ENCODE measurements around the gene SOX10.
"Not testable (repeated sequence)": the region's sequence is repeated elsewhere in the genome, so short reads cannot be mapped to it uniquely, and the experiment has no call there.

Gene SOX10

GRCh38 chr22:37979782-37980181 lies 4.6 kb downstream of the SOX10 start:
- DNase-seq = peak; percentile 7
- Histone ChIP-seq H3K23ac (ENCODE audit: low read length) (no peak overlapping the region), H3K4me3 (ENCODE audit: low read length) (no peak overlapping the region), H2BK15ac (replicated peaks; ENCODE audit: low read depth) (no peak overlapping the region), H3K4ac (ENCODE audit: low read depth, low read length) (no peak overlapping the region), H3K56ac (ENCODE audit: low read length) (no peak overlapping the region), H3K4me1 (ENCODE audit: control insufficient read depth, low read depth, low read length) (peaks cover 3% of the 10 kb centered on the region), H4K5ac (ENCODE audit: low read length) (no peak overlapping the region), H3K79me2 (ENCODE audit: control insufficient read depth, insufficient read depth, low read length) (no peaks in the 10 kb centered on the region), H3K9ac (ENCODE audit: low read length) (no peak overlapping the region), H3K4me2 (ENCODE audit: low read length) (no peak overlapping the region), H4K8ac (ENCODE audit: low read depth, low read length) (no peak overlapping the region), H2AK5ac (ENCODE audit: low read length) (no peak overlapping the region), H3K18ac (ENCODE audit: low read length) (no peak overlapping the region), H3K27me3 (ENCODE audit: insufficient read depth, low read length, poor library complexity) (no peaks in the 10 kb centered on the region), H2BK120ac (ENCODE audit: low read depth, low read length) (no peak overlapping the region), H3K27ac (ENCODE audit: low read depth, low read length) (no peak overlapping the region), H2BK5ac (ENCODE audit: low read length) (no peak overlapping the region), H3K36me3 (ENCODE audit: control insufficient read depth, insufficient read depth, low read length) (no peaks in the 10 kb centered on the region), H3K79me1 (ENCODE audit: low read length) (no peaks in the 10 kb centered on the region)
- WGBS (ENCODE audit: extremely low coverage, insufficient coverage, low lambda C conversion rate) = no CpG with 5 or more reads among the region's 8 CpGs

GRCh38 chr22:37976547-37976946 lies 7.8 kb downstream of the SOX10 start:
- H3K79me2 ChIP-seq (ENCODE audit: control insufficient read depth, insufficient read depth, low read length) = no peaks in the 10 kb centered on the region
- H4K5ac ChIP-seq (ENCODE audit: low read length) = no peak overlapping the region
- H2BK15ac ChIP-seq (replicated peaks; ENCODE audit: low read depth) = no peak overlapping the region
- no peak overlapping the region for H3K9ac ChIP-seq (ENCODE audit: low read length)
- no peaks in the 10 kb centered on the region for H3K36me3 ChIP-seq (ENCODE audit: control insufficient read depth, insufficient read depth, low read length)
- no peak overlapping the region for H2BK5ac ChIP-seq (ENCODE audit: low read length)
- H2BK120ac ChIP-seq (ENCODE audit: low read depth, low read length) = no peak overlapping the region
- no peak overlapping the region for H3K56ac ChIP-seq (ENCODE audit: low read length)
- H3K23ac ChIP-seq (ENCODE audit: low read length) = no peak overlapping the region
- H3K18ac ChIP-seq (ENCODE audit: low read length) = no peak overlapping the region
- H3K79me1 ChIP-seq (ENCODE audit: low read length) = no peaks in the 10 kb centered on the region
- no CpG with 5 or more reads among the region's 4 CpGs for WGBS (ENCODE audit: extremely low coverage, insufficient coverage, low lambda C conversion rate)
- no peaks in the 10 kb centered on the region for H3K27me3 ChIP-seq (ENCODE audit: insufficient read depth, low read length, poor library complexity)
- peaks cover 2% of the 10 kb centered on the region for H3K4me1 ChIP-seq (ENCODE audit: control insufficient read depth, low read depth, low read length)
- H3K4me3 ChIP-seq (ENCODE audit: low read length) = no peak overlapping the region
- H2AK5ac ChIP-seq (ENCODE audit: low read length) = no peak overlapping the region
- H3K27ac ChIP-seq (ENCODE audit: low read depth, low read length) = no peak overlapping the region
- H3K4ac ChIP-seq (ENCODE audit: low read depth, low read length) = no peak overlapping the region
- H3K4me2 ChIP-seq (ENCODE audit: low read length) = no peak overlapping the region
- H4K8ac ChIP-seq (ENCODE audit: low read depth, low read length) = no peak overlapping the region
- DNase-seq = no peak

GRCh38 chr22:37976022-37976421 lies 8.3 kb downstream of the SOX10 start:
- H3K79me1 ChIP-seq (ENCODE audit: low read length); H3K23ac ChIP-seq (ENCODE audit: low read length); H3K4me1 ChIP-seq (ENCODE audit: control insufficient read depth, low read depth, low read length); H3K4me2 ChIP-seq (ENCODE audit: low read length); DNase-seq; H3K18ac ChIP-seq (ENCODE audit: low read length); H3K9ac ChIP-seq (ENCODE audit: low read length); H3K56ac ChIP-seq (ENCODE audit: low read length); H2BK120ac ChIP-seq (ENCODE audit: low read depth, low read length); H3K27ac ChIP-seq (ENCODE audit: low read depth, low read length); H2BK15ac ChIP-seq (replicated peaks; ENCODE audit: low read depth); H3K36me3 ChIP-seq (ENCODE audit: control insufficient read depth, insufficient read depth, low read length); H2AK5ac ChIP-seq (ENCODE audit: low read length); H3K4ac ChIP-seq (ENCODE audit: low read depth, low read length); H4K8ac ChIP-seq (ENCODE audit: low read depth, low read length); H3K4me3 ChIP-seq (ENCODE audit: low read length); H4K5ac ChIP-seq (ENCODE audit: low read length); H2BK5ac ChIP-seq (ENCODE audit: low read length); H3K27me3 ChIP-seq (ENCODE audit: insufficient read depth, low read length, poor library complexity); H3K79me2 ChIP-seq (ENCODE audit: control insufficient read depth, insufficient read depth, low read length): not testable (repeated sequence)
- no CpG with 5 or more reads among the region's 8 CpGs for WGBS (ENCODE audit: extremely low coverage, insufficient coverage, low lambda C conversion rate)

GRCh38 chr22:37975153-37975552 lies 9.2 kb downstream of the SOX10 start:
- Histone ChIP-seq H3K23ac (ENCODE audit: low read length) (no peak overlapping the region), H2AK5ac (ENCODE audit: low read length) (no peak overlapping the region), H3K79me2 (ENCODE audit: control insufficient read depth, insufficient read depth, low read length) (no peaks in the 10 kb centered on the region), H3K56ac (ENCODE audit: low read length) (no peak overlapping the region), H3K4ac (ENCODE audit: low read depth, low read length) (no peak overlapping the region), H3K27ac (ENCODE audit: low read depth, low read length) (no peak overlapping the region), H3K36me3 (ENCODE audit: control insufficient read depth, insufficient read depth, low read length) (no peaks in the 10 kb centered on the region), H2BK5ac (ENCODE audit: low read length) (no peak overlapping the region), H4K8ac (ENCODE audit: low read depth, low read length) (no peak overlapping the region), H3K4me2 (ENCODE audit: low read length) (no peak overlapping the region), H3K4me1 (ENCODE audit: control insufficient read depth, low read depth, low read length) (peaks cover 6% of the 10 kb centered on the region), H3K9ac (ENCODE audit: low read length) (no peak overlapping the region), H3K18ac (ENCODE audit: low read length) (no peak overlapping the region), H2BK15ac (replicated peaks; ENCODE audit: low read depth) (no peak overlapping the region), H3K27me3 (ENCODE audit: insufficient read depth, low read length, poor library complexity) (no peaks in the 10 kb centered on the region), H2BK120ac (ENCODE audit: low read depth, low read length) (no peak overlapping the region), H4K5ac (ENCODE audit: low read length) (no peak overlapping the region), H3K4me3 (ENCODE audit: low read length) (no peak overlapping the region), H3K79me1 (ENCODE audit: low read length) (no peaks in the 10 kb centered on the region)
- DNase-seq = no peak
- WGBS (ENCODE audit: extremely low coverage, insufficient coverage, low lambda C conversion rate) = no CpG with 5 or more reads among the region's 2 CpGs

GRCh38 chr22:37973271-37974170 lies 10.8 kb downstream of the SOX10 start:
- H3K27ac ChIP-seq (ENCODE audit: low read depth, low read length) = no peak overlapping the region
- H3K18ac ChIP-seq (ENCODE audit: low read length) = no peak overlapping the region
- H3K79me1 ChIP-seq (ENCODE audit: low read length) = no peaks in the 10 kb centered on the region
- H3K4me2 ChIP-seq (ENCODE audit: low read length) = no peak overlapping the region
- no peak overlapping the region for H2BK120ac ChIP-seq (ENCODE audit: low read depth, low read length)
- H4K5ac ChIP-seq (ENCODE audit: low read length) = no peak overlapping the region
- no peak overlapping the region for H2AK5ac ChIP-seq (ENCODE audit: low read length)
- H3K4me1 ChIP-seq (ENCODE audit: control insufficient read depth, low read depth, low read length) = peaks cover 6% of the 10 kb centered on the region
- no peak overlapping the region for H4K8ac ChIP-seq (ENCODE audit: low read depth, low read length)
- WGBS (ENCODE audit: extremely low coverage, insufficient coverage, low lambda C conversion rate) = no CpG with 5 or more reads among the region's 33 CpGs
- DNase-seq = no peak
- no peak overlapping the region for H3K4me3 ChIP-seq (ENCODE audit: low read length)
- H3K4ac ChIP-seq (ENCODE audit: low read depth, low read length) = no peak overlapping the region
- H3K56ac ChIP-seq (ENCODE audit: low read length) = no peak overlapping the region
- no peaks in the 10 kb centered on the region for H3K79me2 ChIP-seq (ENCODE audit: control insufficient read depth, insufficient read depth, low read length)
- no peak overlapping the region for H2BK5ac ChIP-seq (ENCODE audit: low read length)
- no peak overlapping the region for H3K9ac ChIP-seq (ENCODE audit: low read length)
- H3K36me3 ChIP-seq (ENCODE audit: control insufficient read depth, insufficient read depth, low read length) = no peaks in the 10 kb centered on the region
- no peaks in the 10 kb centered on the region for H3K27me3 ChIP-seq (ENCODE audit: insufficient read depth, low read length, poor library complexity)
- H3K23ac ChIP-seq (ENCODE audit: low read length) = no peak overlapping the region
- H2BK15ac ChIP-seq (replicated peaks; ENCODE audit: low read depth) = no peak overlapping the region

GRCh38 chr22:37972527-37972926 lies 11.8 kb downstream of the SOX10 start:
- H3K9ac ChIP-seq (ENCODE audit: low read length) = no peak overlapping the region
- no peak overlapping the region for H3K4ac ChIP-seq (ENCODE audit: low read depth, low read length)
- WGBS (ENCODE audit: extremely low coverage, insufficient coverage, low lambda C conversion rate) = no CpG with 5 or more reads among the region's 3 CpGs
- H3K79me2 ChIP-seq (ENCODE audit: control insufficient read depth, insufficient read depth, low read length) = no peaks in the 10 kb centered on the region
- no peak overlapping the region for H2BK5ac ChIP-seq (ENCODE audit: low read length)
- H3K18ac ChIP-seq (ENCODE audit: low read length) = no peak overlapping the region
- H3K23ac ChIP-seq (ENCODE audit: low read length) = no peak overlapping the region
- no peak overlapping the region for H4K5ac ChIP-seq (ENCODE audit: low read length)
- no peak overlapping the region for H4K8ac ChIP-seq (ENCODE audit: low read depth, low read length)
- no peaks in the 10 kb centered on the region for H3K79me1 ChIP-seq (ENCODE audit: low read length)
- H3K36me3 ChIP-seq (ENCODE audit: control insufficient read depth, insufficient read depth, low read length) = peaks cover 2% of the 10 kb centered on the region
- no peaks in the 10 kb centered on the region for H3K27me3 ChIP-seq (ENCODE audit: insufficient read depth, low read length, poor library complexity)
- no peak overlapping the region for H3K27ac ChIP-seq (ENCODE audit: low read depth, low read length)
- H3K4me1 ChIP-seq (ENCODE audit: control insufficient read depth, low read depth, low read length) = peaks cover 6% of the 10 kb centered on the region
- H3K4me3 ChIP-seq (ENCODE audit: low read length) = no peak overlapping the region
- no peak overlapping the region for H3K56ac ChIP-seq (ENCODE audit: low read length)
- no peak overlapping the region for H2BK120ac ChIP-seq (ENCODE audit: low read depth, low read length)
- H2AK5ac ChIP-seq (ENCODE audit: low read length) = no peak overlapping the region
- no peak overlapping the region for H3K4me2 ChIP-seq (ENCODE audit: low read length)
- DNase-seq = no peak
- H2BK15ac ChIP-seq (replicated peaks; ENCODE audit: low read depth) = no peak overlapping the region
